NCI-H526 (cell line): ENCODE results near the gene DPF3.

Experiments used
- DNase-seq, 2 experiments: peaks; one replicate each; lab custom pipeline; 2025; lab: John Stamatoyannopoulos, UW

DPF3 gene

GRCh38 chr14:72615451-72616121 is 278.3 kb downstream of the DPF3 start:
- DNase-seq = no peak

- no peak for DNase-seq
Observed at GRCh38 chr14:72614891-72615415, 278.9 kb downstream of the DPF3 start.

- DNase-seq = no peak
Observed at GRCh38 chr14:72614365-72614764, 279.5 kb downstream of the DPF3 start.

- DNase-seq = no peak
Observed at GRCh38 chr14:72613975-72614319, 280.0 kb downstream of the DPF3 start.

- DNase-seq = no peak
Observed at GRCh38 chr14:72613231-72613974, 280.5 kb downstream of the DPF3 start.

GRCh38 chr14:72612041-72612440 is 281.9 kb downstream of the DPF3 start:
- DNase-seq = no peak

- no peak for DNase-seq
Observed at GRCh38 chr14:72611506-72611905, 282.4 kb downstream of the DPF3 start.

GRCh38 chr14:72610831-72611200 is 283.1 kb downstream of the DPF3 start:
- DNase-seq = no peak

- DNase-seq = no peak
Observed at GRCh38 chr14:72610096-72610830, 283.6 kb downstream of the DPF3 start.

- no peak for DNase-seq
Observed at GRCh38 chr14:72609205-72609916, 284.5 kb downstream of the DPF3 start.

- DNase-seq = no peak
Observed at GRCh38 chr14:72608391-72609204, 285.3 kb downstream of the DPF3 start.

- no peak for DNase-seq
Observed at GRCh38 chr14:72607386-72608130, 286.3 kb downstream of the DPF3 start.

- no peak for DNase-seq
Observed at GRCh38 chr14:72606879-72607278, 287.0 kb downstream of the DPF3 start.

GRCh38 chr14:72605921-72606220 is 288.0 kb downstream of the DPF3 start:
- no peak for DNase-seq

- no peak for DNase-seq
Observed at GRCh38 chr14:72605096-72605920, 288.6 kb downstream of the DPF3 start.

- no peak for DNase-seq
Observed at GRCh38 chr14:72604133-72604532, 289.8 kb downstream of the DPF3 start.

- DNase-seq = no peak
Observed at GRCh38 chr14:72603639-72604038, 290.3 kb downstream of the DPF3 start.

GRCh38 chr14:72600551-72601330 is 293.2 kb downstream of the DPF3 start:
- no peak for DNase-seq
